Omental fat pad (tissue), 4 donors: ENCODE data around the gene OR5H2. TPM values are rescaled to one million over a fixed set of nuclear protein-coding genes. Genes with fewer than 3 reads are reported as not detected.
"Not testable (repeated sequence)": the region's sequence is repeated elsewhere in the genome, so short reads cannot be mapped to it uniquely, and the experiment has no call there.

Source experiments
- ATAC-seq: fragments of 150-250 bp; one replicate; pipeline ENCODE4 v1.9.1; 2016; ENCODE audit warnings: mild to moderate bottlenecking, moderate library complexity; ENCODE audit not compliant: low FRiP score
- DNase-seq: peaks from one replicate; pipeline ENCODE4 v3.0.0-alpha.2; 2019; ENCODE audit warnings: low spot score
- total RNA-seq, 4 donors: library from RNA; depleted of rRNA; stranded (reverse); fragments of >200 nt; gene quantifications; one replicate each; pipeline ENCODE4 v1.1.0, GENCODE V29; 2016
- TF ChIP-seq, protein P1 (sequence below), 3 donors: fragments of 450-650 bp; IDR thresholded peaks; one replicate each; pipeline ENCODE4 v1.5.1; 2016 to 2017; ENCODE audit warnings: antibody characterized with exemption in 3 of 3, mild to moderate bottlenecking in 3 of 3, moderate library complexity in 2 of 3

OR5H2 gene
- not detected for total RNA-seq

DNA sequence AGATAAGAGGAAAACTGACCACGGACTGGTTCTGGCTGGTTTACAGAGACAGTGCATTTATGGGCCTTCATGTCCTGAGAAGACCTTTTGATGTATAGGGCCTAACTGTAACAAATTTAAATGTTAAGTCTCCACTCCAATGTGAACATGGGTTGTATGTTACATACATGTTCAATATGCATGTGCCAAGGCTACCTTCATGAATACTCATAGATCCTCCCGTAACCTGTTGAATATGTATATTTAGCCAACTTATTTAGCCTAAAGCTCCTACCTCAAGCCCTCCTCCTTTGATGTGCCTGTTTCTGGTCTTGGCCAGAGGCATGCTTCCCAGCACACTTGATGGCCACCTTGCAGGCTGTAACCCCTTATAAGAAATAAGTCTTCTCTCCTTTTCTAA lies at the start of gene OR5H2:
Gene OR5H2, plus strand, starts transcription at position 301 of the 400 bp plus-strand sequence. CDS start 398 bp downstream, outside the sequence.
- ATAC-seq: no peak
- TF ChIP-seq, protein P1, sequence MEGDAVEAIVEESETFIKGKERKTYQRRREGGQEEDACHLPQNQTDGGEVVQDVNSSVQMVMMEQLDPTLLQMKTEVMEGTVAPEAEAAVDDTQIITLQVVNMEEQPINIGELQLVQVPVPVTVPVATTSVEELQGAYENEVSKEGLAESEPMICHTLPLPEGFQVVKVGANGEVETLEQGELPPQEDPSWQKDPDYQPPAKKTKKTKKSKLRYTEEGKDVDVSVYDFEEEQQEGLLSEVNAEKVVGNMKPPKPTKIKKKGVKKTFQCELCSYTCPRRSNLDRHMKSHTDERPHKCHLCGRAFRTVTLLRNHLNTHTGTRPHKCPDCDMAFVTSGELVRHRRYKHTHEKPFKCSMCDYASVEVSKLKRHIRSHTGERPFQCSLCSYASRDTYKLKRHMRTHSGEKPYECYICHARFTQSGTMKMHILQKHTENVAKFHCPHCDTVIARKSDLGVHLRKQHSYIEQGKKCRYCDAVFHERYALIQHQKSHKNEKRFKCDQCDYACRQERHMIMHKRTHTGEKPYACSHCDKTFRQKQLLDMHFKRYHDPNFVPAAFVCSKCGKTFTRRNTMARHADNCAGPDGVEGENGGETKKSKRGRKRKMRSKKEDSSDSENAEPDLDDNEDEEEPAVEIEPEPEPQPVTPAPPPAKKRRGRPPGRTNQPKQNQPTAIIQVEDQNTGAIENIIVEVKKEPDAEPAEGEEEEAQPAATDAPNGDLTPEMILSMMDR (IDR thresholded peaks at IDR 0.05): no peak
- no peak for DNase-seq

DNA sequence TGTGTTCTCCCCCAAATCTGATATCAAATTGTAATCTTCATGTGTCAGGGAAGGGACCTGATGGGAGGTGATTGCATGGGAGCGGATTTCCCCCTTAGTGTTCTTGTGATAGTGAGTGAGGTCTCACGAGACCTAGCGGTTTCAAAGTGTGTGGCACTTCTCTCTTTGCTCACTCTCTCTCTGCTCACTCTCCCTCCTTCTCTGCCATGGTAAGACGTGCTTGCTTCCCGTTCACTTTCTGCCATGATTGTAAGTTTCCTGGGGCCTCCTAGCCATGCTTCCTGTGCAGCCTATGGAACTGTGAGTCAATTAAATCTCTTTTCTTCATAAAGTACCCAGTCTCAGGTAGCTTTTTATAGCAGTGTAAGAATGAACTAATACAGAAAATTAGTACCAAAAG lies 48.8 kb upstream of the OR5H2 start:
- TF ChIP-seq, protein P1 (IDR thresholded peaks at IDR 0.05): no peak
- DNase-seq (no peak), ATAC-seq (no peak)

DNA sequence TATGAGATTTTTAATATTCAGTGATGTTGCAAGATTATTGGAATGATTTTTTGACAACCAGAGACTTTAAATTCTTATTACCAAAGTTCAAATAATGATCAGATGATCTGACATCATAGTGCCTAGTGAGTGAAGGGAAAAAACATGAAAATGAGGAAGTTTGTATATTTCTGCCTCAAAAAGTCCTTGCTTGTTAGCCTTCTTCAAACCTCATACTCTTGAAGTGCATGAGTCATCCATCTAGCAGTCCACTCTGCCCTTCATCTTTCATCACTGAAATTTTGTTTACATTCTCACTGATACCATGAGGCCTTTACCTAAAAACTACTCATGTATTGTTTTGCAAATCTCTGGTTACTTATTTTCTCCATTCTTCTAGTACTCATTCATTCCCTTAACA lies 42.2 kb upstream of the OR5H2 start:
- DNase-seq: no peak
- ATAC-seq: no peak

DNA sequence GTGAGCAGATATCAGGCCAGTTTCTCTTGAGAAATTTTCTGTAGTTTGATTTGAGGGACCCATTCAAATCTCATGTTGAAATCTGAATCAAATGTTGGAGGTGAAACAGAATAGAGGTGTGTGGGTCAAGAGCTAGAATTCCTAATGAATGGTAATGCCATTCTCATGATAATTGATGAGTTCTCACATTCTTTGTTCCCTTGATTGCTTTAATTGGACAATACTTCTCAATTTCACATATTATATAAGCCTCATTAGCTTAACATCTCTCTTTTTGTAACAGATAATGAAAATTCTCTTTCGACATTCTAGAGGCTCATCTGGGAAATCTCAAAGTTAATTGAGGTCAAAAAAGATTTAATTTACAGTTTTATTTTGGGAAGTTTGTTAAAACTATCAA lies 40.1 kb upstream of the OR5H2 start:
- no peak for ATAC-seq
- TF ChIP-seq, protein P1 (IDR thresholded peaks at IDR 0.05): no peak
- no peak for DNase-seq

More for the DNA sequence above, 42.2 kb upstream of the OR5H2 start:
- TF ChIP-seq, protein P1 (IDR thresholded peaks at IDR 0.05): no peak

DNA sequence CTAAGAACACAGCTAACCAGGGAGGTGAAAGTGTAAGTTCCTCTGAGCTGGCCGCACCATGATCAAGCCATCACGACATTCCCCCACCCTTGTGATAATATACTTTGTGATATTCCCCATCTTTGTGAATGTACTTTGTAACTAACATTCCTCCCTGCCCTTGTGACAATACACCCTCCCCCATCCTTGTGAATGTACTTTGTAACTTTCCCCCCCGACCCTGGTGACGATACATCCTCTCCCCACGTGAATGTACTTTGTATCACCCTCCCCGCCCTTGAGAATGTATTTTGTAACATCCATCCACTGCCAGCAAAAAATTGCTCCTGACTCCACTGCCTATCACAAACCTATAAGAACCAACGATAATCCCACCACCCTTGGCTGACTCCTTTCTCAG lies 38.5 kb upstream of the OR5H2 start:
- no peak for DNase-seq
- ATAC-seq: no peak
- TF ChIP-seq, protein P1 (IDR thresholded peaks at IDR 0.05): no peak

DNA sequence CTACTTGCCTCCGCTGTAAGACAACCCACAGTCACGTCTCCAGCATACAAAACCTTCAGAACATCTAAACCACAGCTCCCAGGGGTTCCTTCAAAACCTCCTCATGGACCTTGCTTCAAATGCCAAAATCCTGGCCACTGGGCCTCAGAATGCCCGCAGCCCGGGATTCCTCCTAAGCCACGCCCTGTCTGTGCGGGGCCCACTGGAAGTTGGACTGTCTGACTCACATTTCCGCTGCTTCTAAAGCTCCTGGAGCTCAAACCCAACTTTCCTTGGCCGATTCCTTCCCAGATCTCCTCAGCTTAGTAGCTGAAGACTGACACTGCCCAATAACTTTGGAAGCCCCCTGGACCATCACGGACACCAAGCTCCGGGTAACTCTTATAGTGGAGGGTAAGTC lies 36.2 kb upstream of the OR5H2 start:
- TF ChIP-seq, protein P1 (IDR thresholded peaks at IDR 0.05): no peak
- no peak for ATAC-seq
- DNase-seq: no peak

DNA sequence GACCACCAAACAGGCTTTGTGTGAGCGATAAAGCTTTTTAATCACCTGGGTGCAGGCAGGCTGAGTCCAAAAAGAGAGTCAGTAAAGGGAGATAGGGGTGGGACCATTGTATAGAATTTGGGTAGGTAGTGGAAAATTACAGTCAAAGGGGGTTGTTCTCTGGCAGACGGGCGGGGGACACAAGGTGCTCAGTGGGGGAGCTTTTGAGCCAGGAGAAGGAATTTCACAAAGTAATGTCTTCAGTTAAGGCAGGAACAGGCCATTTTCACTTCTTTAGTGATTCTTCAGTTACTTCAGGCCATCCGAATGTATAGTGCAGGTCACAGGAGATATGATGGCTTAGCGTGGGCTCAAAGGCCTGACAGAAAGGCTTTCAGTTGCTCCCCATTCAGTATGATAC lies 26.3 kb upstream of the OR5H2 start:
- DNase-seq, ATAC-seq: not testable (repeated sequence)

DNA sequence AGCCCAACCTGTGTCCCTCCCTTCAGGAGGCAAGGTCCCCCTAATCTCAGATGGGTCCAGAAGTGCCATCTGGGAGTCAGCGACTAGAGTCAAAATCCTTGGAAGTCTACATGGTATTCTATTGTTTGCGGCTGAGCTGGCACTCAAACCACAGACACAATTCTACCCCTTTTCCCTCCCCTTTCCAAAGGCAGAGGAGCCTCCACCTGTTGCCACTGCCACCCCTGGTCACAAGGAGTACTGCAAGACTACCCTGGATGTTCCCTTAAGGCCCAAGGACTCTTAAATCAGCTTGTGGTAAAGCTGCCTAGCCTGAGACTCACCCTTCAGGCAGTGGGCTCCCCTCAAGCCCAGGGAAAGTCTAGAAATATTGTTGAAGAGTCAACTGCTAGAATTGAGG lies 22.6 kb upstream of the OR5H2 start:
- DNase-seq: no peak
- no peak for ATAC-seq
- TF ChIP-seq, protein P1 (IDR thresholded peaks at IDR 0.05): no peak
